ENCODE data around the gene TRPM3.

TRPM3 gene

GRCh38 chr9:70954126-70954525 is 167.3 kb downstream of the TRPM3 start:
- ATAC-seq = peak; percentile 97
- TF ChIP-seq ISL1 (CRISPR knock-in tag; IDR thresholded peaks at IDR 0.05) (peak; percentile 37; the same call in 1 of the 2 replicates), ZNF565 (CRISPR knock-in tag; conservative IDR thresholded peaks at IDR 0.05; ENCODE audit: low read depth) (no peak), ZC3H10 (CRISPR knock-in tag; IDR thresholded peaks at IDR 0.05) (no peak), ZFP3 (CRISPR knock-in tag; IDR thresholded peaks at IDR 0.05) (no peak), CREB5 (CRISPR knock-in tag; IDR thresholded peaks at IDR 0.05; ENCODE audit: low read depth) (no peak), ZNF8 (CRISPR knock-in tag; IDR thresholded peaks at IDR 0.05) (no peak), GLIS3 (CRISPR knock-in tag; IDR thresholded peaks at IDR 0.05) (no peak)

- no peak for ATAC-seq
- TF ChIP-seq ZFP3 (CRISPR knock-in tag; IDR thresholded peaks at IDR 0.05) (no peak), TCF4 (CRISPR knock-in tag; IDR thresholded peaks at IDR 0.05; ENCODE audit: borderline replicate concordance) (no peak), ARNTL (CRISPR knock-in tag; IDR thresholded peaks at IDR 0.05; ENCODE audit: borderline replicate concordance, low read depth) (no peak), TOX (CRISPR knock-in tag; IDR thresholded peaks at IDR 0.05; ENCODE audit: borderline replicate concordance) (no peak), BACH2 (CRISPR knock-in tag; IDR thresholded peaks at IDR 0.05; ENCODE audit: borderline replicate concordance) (no peak), GLIS3 (CRISPR knock-in tag; IDR thresholded peaks at IDR 0.05) (no peak), POU6F1 (CRISPR knock-in tag; IDR thresholded peaks at IDR 0.05; ENCODE audit: borderline replicate concordance, low read depth) (no peak), PATZ1 (CRISPR knock-in tag; IDR thresholded peaks at IDR 0.05; ENCODE audit: borderline replicate concordance) (no peak), ZNF565 (CRISPR knock-in tag; conservative IDR thresholded peaks at IDR 0.05; ENCODE audit: low read depth) (no peak), CSRNP3 (CRISPR knock-in tag; IDR thresholded peaks at IDR 0.05) (no peak), SNAI2 (CRISPR knock-in tag; IDR thresholded peaks at IDR 0.05) (no peak), CSDC2 (CRISPR knock-in tag; IDR thresholded peaks at IDR 0.05) (no peak), RARB (CRISPR knock-in tag; IDR thresholded peaks at IDR 0.05) (no peak), ESRRG (CRISPR knock-in tag; IDR thresholded peaks at IDR 0.05) (no peak), ISL1 (CRISPR knock-in tag; IDR thresholded peaks at IDR 0.05) (no peak), ZFP30 (CRISPR knock-in tag; IDR thresholded peaks at IDR 0.05) (no peak), TSHZ2 (CRISPR knock-in tag; IDR thresholded peaks at IDR 0.05) (no peak), PPARA (CRISPR knock-in tag; IDR thresholded peaks at IDR 0.05; ENCODE audit: borderline replicate concordance) (no peak)
These were observed 169.4 kb downstream of the TRPM3 start for GRCh38 chr9:70951749-70952727.

All from SK-N-SH treated with all-trans-retinoic acid at 6 μM for 48 hours (cell line).